Measurements from ENCODE around the gene ZCCHC7.

- TF ChIP-seq CTCF (conservative IDR thresholded peaks at IDR 0.05; ENCODE audit: low read depth in 2 of 2) (no peak), ZNF331 (CRISPR knock-in tag; IDR thresholded peaks at IDR 0.05; ENCODE audit: low read depth) (no peak), REST (IDR thresholded peaks at IDR 0.05; ENCODE audit: unreplicated experiment) (no peak), EZH2 (IDR thresholded peaks at IDR 0.05; ENCODE audit: low read depth, unreplicated experiment) (no peak), POLR2AphosphoS5 (IDR thresholded peaks at IDR 0.05; ENCODE audit: low read depth) (no peak), EZH2phosphoT487 (IDR thresholded peaks at IDR 0.05; ENCODE audit: unreplicated experiment) (no peak), JUNB (IDR thresholded peaks at IDR 0.05; ENCODE audit: unreplicated experiment) (no peak), CREB1 (CRISPR knock-in tag; IDR thresholded peaks at IDR 0.05; ENCODE audit: low read depth) (no peak), ETS1 (IDR thresholded peaks at IDR 0.05) (no peak)
These were observed 148.8 kb downstream of the ZCCHC7 start for GRCh38 chr9:37269221-37269620.
